Naive B cell (primary cell): ENCODE results near the gene RAD21L1. TPM values are rescaled to one million over a fixed set of nuclear protein-coding genes. Genes with fewer than 3 reads are reported as not detected.
A peak's percentile ranks its signal among the peaks of the same experiment; 100 is the strongest.

ENCODE experiments used
- ATAC-seq, 2 donors: fragments of 150-1000 bp; cut with Tn5 transposase; 2 replicates each; pipeline ENCODE4 v1.10.0; 2021; ENCODE audit warnings: low read depth in 2 of 2, mild to moderate bottlenecking in 2 of 2, moderate library complexity in 2 of 2
- DNase-seq: peaks from one replicate; pipeline ENCODE4 v3.0.0; 2022
- H3K27ac Mint-ChIP-seq, 6 donors: one replicate each; pipeline ENCODE4 v1.8.0; 2020 to 2022; ENCODE audit warnings: mild to moderate bottlenecking in 6 of 6, mixed read lengths in 6 of 6, moderate library complexity in 5 of 6, inconsistent platforms in 2 of 6
- H3K27me3 Mint-ChIP-seq, 3 donors: one replicate each; pipeline ENCODE4 v1.8.0; 2021 to 2022; ENCODE audit warnings: mixed read lengths in 3 of 3, mild to moderate bottlenecking in 1 of 3
- H3K36me3 Mint-ChIP-seq, 2 donors: one replicate each; pipeline ENCODE4 v1.8.0; 2020 to 2022; ENCODE audit warnings: mixed read lengths in 2 of 2, inconsistent platforms in 1 of 2, mild to moderate bottlenecking in 1 of 2
- H3K4me1 Mint-ChIP-seq, 3 donors: one replicate each; pipeline ENCODE4 v1.8.0; 2020 to 2022; ENCODE audit warnings: mixed read lengths in 3 of 3, inconsistent platforms in 1 of 3, mild to moderate bottlenecking in 1 of 3, moderate library complexity in 1 of 3
- H3K4me3 Mint-ChIP-seq, 8 donors: one replicate each; pipeline ENCODE4 v1.8.0; 2020 to 2022; ENCODE audit warnings: mild to moderate bottlenecking in 8 of 8, mixed read lengths in 8 of 8, moderate library complexity in 8 of 8, inconsistent platforms in 2 of 8
- H3K9me3 Mint-ChIP-seq, 7 donors: one replicate each; pipeline ENCODE4 v1.8.0; 2020 to 2022; ENCODE audit warnings: mixed read lengths in 7 of 7, mild to moderate bottlenecking in 5 of 7, inconsistent platforms in 2 of 7, moderate library complexity in 1 of 7
- polyA plus RNA-seq, 6 donors: library from polyadenylated mRNA; unstranded; fragments of 300-500 nt; fragmentation: Illumina TruSeq; gene quantifications; one replicate each; pipeline ENCODE4 v1.2.3, GENCODE V29; 2021; ENCODE audit warnings: low read depth in 6 of 6

Gene RAD21L1
- polyA plus RNA-seq, 6 donors from 2014 or later: not detected

GRCh38 chr20:1187605-1188171, 38.2 kb upstream of the RAD21L1 start:
- peaks cover 5 to 12% (median 7%) of the 10 kb centered on the region in 3 donors for H3K4me1 Mint-ChIP-seq
- H3K4me3 Mint-ChIP-seq: no peak overlapping the region
- no peak for ATAC-seq
- no peak for DNase-seq
- peaks cover 29 to 48% (median 36%) of the 10 kb centered on the region in 3 donors for H3K27me3 Mint-ChIP-seq
- peaks cover 0 to 2% (median 0%) of the 10 kb centered on the region in 7 donors for H3K9me3 Mint-ChIP-seq
- H3K36me3 Mint-ChIP-seq: no peaks in the 10 kb centered on the region
- H3K27ac Mint-ChIP-seq: no peak overlapping the region

- Mint-ChIP-seq H3K36me3 (no peaks in the 10 kb centered on the region), H3K27ac (no peak overlapping the region), H3K4me3 (no peak overlapping the region), H3K4me1 (peaks cover 5 to 12% (median 7%) of the 10 kb centered on the region in 3 donors), H3K27me3 (peaks cover 23 to 41% (median 34%) of the 10 kb centered on the region in 3 donors), H3K9me3 (peaks cover 0 to 2% (median 0%) of the 10 kb centered on the region in 7 donors)
- ATAC-seq (no peak), DNase-seq (no peak)
Measured at GRCh38 chr20:1188347-1188746, 37.5 kb upstream of the RAD21L1 start.

GRCh38 chr20:1189827-1190226, 36.0 kb upstream of the RAD21L1 start:
- Mint-ChIP-seq H3K4me3 (no peak overlapping the region), H3K9me3 (no peaks in the 10 kb centered on the region), H3K27me3 (peaks cover 8 to 27% (median 20%) of the 10 kb centered on the region in 3 donors), H3K4me1 (peaks cover 0 to 5% (median 4%) of the 10 kb centered on the region in 3 donors), H3K36me3 (no peaks in the 10 kb centered on the region), H3K27ac (peak overlapping the region in 1 of 6 donors; percentile 29)
- DNase-seq (no peak), ATAC-seq (no peak)

GRCh38 chr20:1190847-1191246, 35.0 kb upstream of the RAD21L1 start:
- DNase-seq (no peak), ATAC-seq (no peak)
- H3K4me1 Mint-ChIP-seq: peaks cover 0 to 4% (median 3%) of the 10 kb centered on the region in 3 donors
- no peak overlapping the region for H3K27ac Mint-ChIP-seq
- H3K27me3 Mint-ChIP-seq: peaks cover 6 to 32% (median 20%) of the 10 kb centered on the region in 3 donors
- H3K36me3 Mint-ChIP-seq: no peaks in the 10 kb centered on the region
- H3K4me3 Mint-ChIP-seq: no peak overlapping the region
- H3K9me3 Mint-ChIP-seq: peaks cover 0 to 2% (median 0%) of the 10 kb centered on the region in 7 donors

GRCh38 chr20:1191299-1191698, 34.5 kb upstream of the RAD21L1 start:
- no peak for DNase-seq
- H3K9me3 Mint-ChIP-seq: peaks cover 0 to 6% (median under 1%) of the 10 kb centered on the region in 7 donors
- no peak for ATAC-seq

GRCh38 chr20:1195226-1195625, 30.6 kb upstream of the RAD21L1 start:
- DNase-seq (no peak), ATAC-seq (no peak)
- Mint-ChIP-seq H3K9me3 (peaks cover 0 to 12% (median 2%) of the 10 kb centered on the region in 7 donors), H3K27me3 (peaks cover 8 to 31% (median 10%) of the 10 kb centered on the region in 3 donors), H3K4me1 (no peaks in the 10 kb centered on the region), H3K27ac (peak overlapping the region in 2 of 6 donors; percentile 29 to 60), H3K4me3 (no peak overlapping the region), H3K36me3 (no peaks in the 10 kb centered on the region)

More at GRCh38 chr20:1191299-1191698, 34.5 kb upstream of the RAD21L1 start:
- no peak overlapping the region for H3K4me3 Mint-ChIP-seq
- H3K36me3 Mint-ChIP-seq: no peaks in the 10 kb centered on the region
- H3K27ac Mint-ChIP-seq: no peak overlapping the region
- peaks cover 1 to 32% (median 20%) of the 10 kb centered on the region in 3 donors for H3K27me3 Mint-ChIP-seq
- no peaks in the 10 kb centered on the region for H3K4me1 Mint-ChIP-seq

- Mint-ChIP-seq H3K36me3 (no peaks in the 10 kb centered on the region), H3K4me1 (no peaks in the 10 kb centered on the region), H3K27me3 (peaks cover 0 to 26% (median 10%) of the 10 kb centered on the region in 3 donors), H3K4me3 (no peak overlapping the region), H3K9me3 (peaks cover 0 to 12% (median 2%) of the 10 kb centered on the region in 7 donors), H3K27ac (no peak overlapping the region)
- ATAC-seq (no peak), DNase-seq (no peak)
Measured at GRCh38 chr20:1196634-1197033, 29.2 kb upstream of the RAD21L1 start.

- H3K9me3 Mint-ChIP-seq: peaks cover 0 to 12% (median 2%) of the 10 kb centered on the region in 7 donors
- DNase-seq (no peak), ATAC-seq (no peak)
- H3K36me3 Mint-ChIP-seq: no peaks in the 10 kb centered on the region
- no peaks in the 10 kb centered on the region for H3K4me1 Mint-ChIP-seq
- peaks cover 4 to 35% (median 10%) of the 10 kb centered on the region in 3 donors for H3K27me3 Mint-ChIP-seq
- H3K27ac Mint-ChIP-seq: no peak overlapping the region
- H3K4me3 Mint-ChIP-seq: no peak overlapping the region
Measured at GRCh38 chr20:1197801-1198200, 28.0 kb upstream of the RAD21L1 start.

- H3K36me3 Mint-ChIP-seq: no peaks in the 10 kb centered on the region
- no peak overlapping the region for H3K4me3 Mint-ChIP-seq
- peaks cover 5 to 35% (median 10%) of the 10 kb centered on the region in 3 donors for H3K27me3 Mint-ChIP-seq
- peaks cover 0 to 12% (median 2%) of the 10 kb centered on the region in 7 donors for H3K9me3 Mint-ChIP-seq
- DNase-seq (no peak), ATAC-seq (no peak)
- no peak overlapping the region for H3K27ac Mint-ChIP-seq
- no peaks in the 10 kb centered on the region for H3K4me1 Mint-ChIP-seq
Measured at GRCh38 chr20:1198751-1199150, 27.1 kb upstream of the RAD21L1 start.

- no peak for DNase-seq
- no peak overlapping the region for H3K27ac Mint-ChIP-seq
Measured at GRCh38 chr20:1199212-1199873, 26.5 kb upstream of the RAD21L1 start.

GRCh38 chr20:1199964-1200363, 25.9 kb upstream of the RAD21L1 start:
- DNase-seq: no peak
- H3K4me1 Mint-ChIP-seq: no peaks in the 10 kb centered on the region
- peaks cover 0 to 12% (median 2%) of the 10 kb centered on the region in 7 donors for H3K9me3 Mint-ChIP-seq
- no peak overlapping the region for H3K27ac Mint-ChIP-seq
- no peak overlapping the region for H3K4me3 Mint-ChIP-seq
- H3K36me3 Mint-ChIP-seq: no peaks in the 10 kb centered on the region
- peaks cover 8 to 36% (median 10%) of the 10 kb centered on the region in 3 donors for H3K27me3 Mint-ChIP-seq
- no peak for ATAC-seq

More at GRCh38 chr20:1199212-1199873, 26.5 kb upstream of the RAD21L1 start:
- peaks cover 8 to 35% (median 10%) of the 10 kb centered on the region in 3 donors for H3K27me3 Mint-ChIP-seq
- no peak for ATAC-seq
- H3K36me3 Mint-ChIP-seq: no peaks in the 10 kb centered on the region
- no peak overlapping the region for H3K4me3 Mint-ChIP-seq
- no peaks in the 10 kb centered on the region for H3K4me1 Mint-ChIP-seq
- H3K9me3 Mint-ChIP-seq: peaks cover 0 to 12% (median 2%) of the 10 kb centered on the region in 7 donors

- H3K27me3 Mint-ChIP-seq: peaks cover 10 to 32% (median 12%) of the 10 kb centered on the region in 3 donors
- peaks cover 0 to 3% (median 0%) of the 10 kb centered on the region in 7 donors for H3K9me3 Mint-ChIP-seq
- no peaks in the 10 kb centered on the region for H3K4me1 Mint-ChIP-seq
Measured at GRCh38 chr20:1202762-1203504, 22.9 kb upstream of the RAD21L1 start, which contains the start of gene C20orf202. C20orf202 (plus strand) TSS chr20:1203454; CDS start chr20:1203586, 132 bp downstream.

GRCh38 chr20:1203630-1204029, 22.2 kb upstream of the RAD21L1 start:
- no peak for DNase-seq
- no peak for ATAC-seq
- H3K36me3 Mint-ChIP-seq: no peaks in the 10 kb centered on the region
- peaks cover 0 to 3% (median 0%) of the 10 kb centered on the region in 7 donors for H3K9me3 Mint-ChIP-seq
- H3K27ac Mint-ChIP-seq: no peak overlapping the region
- H3K4me1 Mint-ChIP-seq: no peaks in the 10 kb centered on the region
- peaks cover 10 to 31% (median 12%) of the 10 kb centered on the region in 3 donors for H3K27me3 Mint-ChIP-seq
- no peak overlapping the region for H3K4me3 Mint-ChIP-seq

More at GRCh38 chr20:1202762-1203504, 22.9 kb upstream of the RAD21L1 start, which contains the start of gene C20orf202:
- Mint-ChIP-seq H3K27ac (peak within 1 kb of the TSS in 1 of 6 donors; percentile 66), H3K4me3 (no peak within 1 kb of the TSS), H3K36me3 (no peaks in the 10 kb centered on the region)
- ATAC-seq (no peak), DNase-seq (no peak)
